HEK293T (cell line): ENCODE results near the gene ZNF414.

Experiments used
- BHLHE40 ChIP-seq: fragments of 450-650 bp; IDR thresholded peaks from 2 replicates; pipeline ENCODE4 v1.6.1; 2016; ENCODE audit warnings: mild to moderate bottlenecking, moderate library complexity, borderline replicate concordance
- FOXA1 ChIP-seq: fragments of 450-650 bp; IDR thresholded peaks from 2 replicates; pipeline ENCODE4 v1.6.1; 2016; ENCODE audit warnings: mild to moderate bottlenecking
- FOXK2 ChIP-seq: fragments of 450-650 bp; IDR thresholded peaks from 2 replicates; pipeline ENCODE4 v1.6.1; 2016; ENCODE audit warnings: mild to moderate bottlenecking
- FOXM1 ChIP-seq: fragments of 450-650 bp; IDR thresholded peaks from 2 replicates; pipeline ENCODE4 v1.6.1; 2017; ENCODE audit warnings: mild to moderate bottlenecking, borderline replicate concordance
- HDGF ChIP-seq: fragments of 450-650 bp; IDR thresholded peaks from 2 replicates; pipeline ENCODE4 v1.6.1; 2017; ENCODE audit warnings: antibody characterized with exemption, borderline replicate concordance
- L3MBTL2 ChIP-seq: fragments of 450-650 bp; conservative IDR thresholded peaks from 2 replicates; pipeline ENCODE4 v1.6.1; 2016; ENCODE audit warnings: mild to moderate bottlenecking
- NFRKB ChIP-seq: fragments of 450-650 bp; IDR thresholded peaks from 2 replicates; pipeline ENCODE4 v1.6.1; 2016; ENCODE audit warnings: mild to moderate bottlenecking, moderate library complexity
- PKNOX1 ChIP-seq: fragments of 450-650 bp; IDR thresholded peaks from 2 replicates; pipeline ENCODE4 v1.6.1; 2016
- SP1 ChIP-seq: fragments of 450-650 bp; IDR thresholded peaks from 2 replicates; pipeline ENCODE4 v1.6.1; 2017
- SUZ12 ChIP-seq: fragments of 450-650 bp; IDR thresholded peaks from 2 replicates; pipeline ENCODE4 v1.6.1; 2016; ENCODE audit warnings: mild to moderate bottlenecking
- ZNF384 ChIP-seq: fragments of 450-650 bp; IDR thresholded peaks from 2 replicates; pipeline ENCODE4 v1.6.1; 2016

- TF ChIP-seq FOXM1, result no peak
- TF ChIP-seq SP1, result no peak
- no peak for TF ChIP-seq ZNF384
- TF ChIP-seq NFRKB, result no peak
- TF ChIP-seq PKNOX1, result no peak
- TF ChIP-seq SUZ12, result no peak
- no peak for TF ChIP-seq L3MBTL2
- no peak for TF ChIP-seq BHLHE40
- no peak for TF ChIP-seq HDGF
- TF ChIP-seq FOXK2, result no peak
- no peak for TF ChIP-seq FOXA1
Observed at GRCh38 chr19:8536282-8536681, 22.3 kb upstream of the ZNF414 start.
